AG09319 (cell line): Measurements from ENCODE around the gene TTC8.

ENCODE experiments used
- DNase-seq: peaks from one replicate; pipeline ENCODE4 v3.0.0-alpha.2; 2010; ENCODE audit warnings: low read depth; ENCODE audit errors: extremely low read depth
- TF ChIP-seq, protein P1 (sequence below): IDR thresholded peaks from 2 replicates; pipeline ENCODE4 v1.5.1; 2011; ENCODE audit warnings: low read depth, mild to moderate bottlenecking, inconsistent platforms, low read length, moderate library complexity

The TTC8 gene

DNA sequence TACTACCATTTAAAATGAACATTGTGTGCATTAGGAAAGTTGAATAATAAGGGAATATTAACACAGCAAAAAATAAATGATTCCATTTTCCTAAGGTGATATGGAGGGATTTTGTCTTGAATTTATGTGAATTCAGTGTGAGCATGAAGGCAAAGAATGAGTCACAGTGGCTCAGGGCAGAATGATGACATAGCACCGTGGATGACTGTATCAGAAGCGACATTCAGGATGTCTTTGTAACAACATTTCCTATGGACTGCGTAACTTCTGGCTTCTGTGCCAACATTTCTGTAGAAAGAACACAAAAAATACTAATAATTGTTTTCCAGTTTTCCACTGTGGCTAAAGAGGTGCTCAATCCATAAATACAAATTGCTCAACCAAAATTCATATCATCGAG lies 54.6 kb downstream of the TTC8 start:
- peak; percentile 28 for DNase-seq
- TF ChIP-seq, protein P1, sequence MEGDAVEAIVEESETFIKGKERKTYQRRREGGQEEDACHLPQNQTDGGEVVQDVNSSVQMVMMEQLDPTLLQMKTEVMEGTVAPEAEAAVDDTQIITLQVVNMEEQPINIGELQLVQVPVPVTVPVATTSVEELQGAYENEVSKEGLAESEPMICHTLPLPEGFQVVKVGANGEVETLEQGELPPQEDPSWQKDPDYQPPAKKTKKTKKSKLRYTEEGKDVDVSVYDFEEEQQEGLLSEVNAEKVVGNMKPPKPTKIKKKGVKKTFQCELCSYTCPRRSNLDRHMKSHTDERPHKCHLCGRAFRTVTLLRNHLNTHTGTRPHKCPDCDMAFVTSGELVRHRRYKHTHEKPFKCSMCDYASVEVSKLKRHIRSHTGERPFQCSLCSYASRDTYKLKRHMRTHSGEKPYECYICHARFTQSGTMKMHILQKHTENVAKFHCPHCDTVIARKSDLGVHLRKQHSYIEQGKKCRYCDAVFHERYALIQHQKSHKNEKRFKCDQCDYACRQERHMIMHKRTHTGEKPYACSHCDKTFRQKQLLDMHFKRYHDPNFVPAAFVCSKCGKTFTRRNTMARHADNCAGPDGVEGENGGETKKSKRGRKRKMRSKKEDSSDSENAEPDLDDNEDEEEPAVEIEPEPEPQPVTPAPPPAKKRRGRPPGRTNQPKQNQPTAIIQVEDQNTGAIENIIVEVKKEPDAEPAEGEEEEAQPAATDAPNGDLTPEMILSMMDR: no peak

DNA sequence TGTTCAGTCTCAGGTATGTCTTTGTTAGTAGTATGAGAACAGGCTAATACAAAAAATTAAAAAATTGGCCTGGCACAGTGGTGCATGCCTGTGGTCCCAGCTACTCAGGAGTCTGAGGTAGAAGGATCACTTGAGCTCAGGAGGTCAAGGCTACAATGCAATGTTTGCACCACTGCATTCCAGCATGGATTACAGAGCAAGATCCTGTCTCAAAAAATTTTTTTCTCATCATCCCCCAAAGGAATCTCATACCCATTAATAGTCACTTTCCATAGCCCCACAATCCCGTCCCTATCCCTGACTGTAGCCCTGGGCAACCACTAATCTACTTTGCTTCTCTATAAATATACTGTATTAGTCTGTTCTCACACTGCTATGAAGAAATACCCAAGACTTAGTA lies 57.8 kb downstream of the TTC8 start:
- TF ChIP-seq, protein P1: no peak
- no peak for DNase-seq

DNA sequence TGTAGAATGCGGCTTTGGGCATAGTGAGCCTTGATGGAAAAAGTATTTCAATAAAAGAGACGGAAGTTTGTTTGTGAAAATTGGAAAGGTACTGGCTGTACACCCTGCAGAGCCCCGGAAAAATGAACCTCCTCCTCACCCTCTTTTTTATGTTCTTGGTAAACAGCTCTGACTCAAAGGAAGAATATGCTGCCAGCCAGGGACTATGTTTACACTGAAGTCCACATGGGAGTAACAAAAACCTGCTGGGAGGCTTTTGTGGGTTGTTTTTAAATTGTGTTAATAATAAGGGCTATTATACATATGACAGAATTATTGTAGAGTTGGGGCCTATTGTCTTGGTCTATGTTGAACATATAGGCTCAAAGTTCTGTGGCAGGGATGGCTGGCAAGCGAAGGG lies 70.7 kb downstream of the TTC8 start:
- peak; percentile 47 for DNase-seq
- TF ChIP-seq, protein P1: no peak

DNA sequence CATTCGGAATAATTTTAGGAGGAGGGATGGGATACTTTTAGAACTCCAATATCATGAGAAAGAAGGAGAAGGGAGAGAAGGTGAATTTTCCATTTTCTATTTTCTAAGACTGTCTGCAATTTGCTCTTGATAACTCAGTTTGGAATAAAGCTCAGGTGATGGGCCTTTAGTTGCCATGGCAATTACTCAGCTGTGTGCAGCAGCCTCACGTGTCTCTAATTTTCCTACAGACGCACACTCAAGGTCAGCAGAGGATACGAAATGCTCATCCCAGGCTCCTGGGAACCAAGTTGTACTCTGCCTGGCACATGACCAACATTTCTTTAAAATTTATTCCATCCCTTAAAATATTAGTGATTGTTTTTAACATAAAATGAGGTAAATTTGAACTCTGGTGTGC lies 76.7 kb downstream of the TTC8 start:
- DNase-seq: no peak
- TF ChIP-seq, protein P1: no peak

DNA sequence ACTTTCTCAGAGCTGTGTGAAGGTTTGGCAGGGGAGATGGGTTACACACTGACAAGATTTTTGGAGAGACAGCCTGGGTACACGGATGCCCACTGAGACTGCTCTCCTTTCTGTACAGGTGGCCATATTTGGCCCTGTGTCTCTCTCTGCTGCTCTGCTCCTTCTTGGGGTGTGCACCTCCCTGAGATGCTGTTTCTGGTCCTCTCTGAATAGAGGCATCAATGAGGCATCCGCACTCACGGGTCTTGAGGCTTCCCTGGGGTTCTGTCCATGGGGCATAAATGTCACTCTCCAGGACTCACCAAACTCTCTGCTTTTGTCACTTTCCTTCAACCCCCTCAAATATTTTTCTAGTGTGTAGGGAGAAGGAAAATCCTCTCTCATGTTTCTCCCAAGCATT lies 77.5 kb downstream of the TTC8 start:
- no peak for DNase-seq
- TF ChIP-seq, protein P1: no peak

DNA sequence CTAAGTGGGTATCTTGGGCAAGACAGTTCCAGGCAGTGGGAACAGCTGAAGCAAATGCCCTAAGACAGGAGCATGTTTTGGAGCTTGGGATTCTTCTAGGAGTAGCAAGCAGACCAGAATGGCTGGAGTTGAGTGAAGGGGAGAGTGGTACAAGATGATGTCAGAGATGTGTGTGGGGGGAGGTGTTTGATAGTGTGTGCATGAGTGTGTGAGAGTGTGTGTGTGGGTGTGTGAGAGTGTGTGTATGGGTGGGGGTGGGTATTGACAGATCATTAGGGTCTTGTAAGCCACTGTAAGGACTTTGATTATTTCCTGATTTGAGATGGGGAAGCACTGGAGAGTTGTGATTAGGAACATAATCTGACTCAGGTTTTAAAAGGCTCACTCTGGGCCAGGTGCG lies 78.4 kb downstream of the TTC8 start:
- TF ChIP-seq, protein P1: no peak

DNA sequence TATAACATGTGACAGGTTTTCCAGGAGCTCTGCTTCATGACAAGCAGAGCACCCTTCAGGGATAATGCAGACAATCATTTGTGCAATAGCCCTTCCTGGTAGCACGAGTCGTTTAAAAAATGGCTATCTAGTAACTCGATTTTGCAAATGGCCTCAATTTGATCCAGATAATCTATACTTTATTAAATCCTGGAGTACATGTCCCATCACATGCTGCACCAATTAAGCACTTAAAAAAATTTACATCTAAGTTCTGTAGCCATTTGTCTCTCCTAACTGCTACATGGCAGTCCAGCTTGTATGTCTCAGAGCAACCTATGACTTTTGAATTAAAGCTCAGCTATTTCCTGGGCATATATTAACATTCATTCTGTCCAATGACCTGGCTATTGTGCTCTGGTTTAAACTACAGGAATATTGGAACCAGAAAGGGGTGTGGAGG lies 79.8 kb downstream of the TTC8 start:
- TF ChIP-seq, protein P1: no peak
- no peak for DNase-seq

More for the DNA sequence above, 78.4 kb downstream of the TTC8 start:
- DNase-seq: no peak
